ENCODE data around the gene MYO1E.
A peak's percentile ranks its signal among the peaks of the same experiment; 100 is the strongest.
"Not testable (repeated sequence)": the region's sequence is repeated elsewhere in the genome, so short reads cannot be mapped to it uniquely, and the experiment has no call there.

The MYO1E gene

DNA sequence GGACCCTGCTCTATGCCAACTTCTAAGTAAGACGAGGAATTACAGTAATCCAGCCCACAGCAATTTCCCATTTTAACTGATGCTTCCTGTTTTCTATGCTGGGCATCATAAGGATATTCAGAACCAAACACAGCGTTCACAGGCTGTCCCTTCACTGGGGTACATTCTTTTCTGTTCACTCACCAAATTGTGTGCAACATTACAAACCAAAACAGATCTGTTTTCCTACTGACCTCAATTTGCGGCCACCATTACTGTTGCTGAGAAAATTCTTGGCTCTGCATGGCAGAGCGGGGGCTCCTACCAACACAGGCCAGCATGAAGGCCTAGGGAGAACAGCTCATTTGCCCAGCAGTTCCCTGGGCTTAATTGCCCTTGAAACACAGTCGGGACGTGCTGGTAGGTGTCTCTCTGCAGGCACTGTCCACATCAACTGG is 76.5 kb downstream of the MYO1E start:
- Histone ChIP-seq H3K4me3 (no peak overlapping the region), H3K36me3 (replicated peaks) (no peaks in the 10 kb centered on the region), H3K4me1 (peaks cover 17% of the 10 kb centered on the region), H3K27me3 (ENCODE audit: low read depth) (no peaks in the 10 kb centered on the region), H3K9me3 (no peaks in the 10 kb centered on the region; the same call in 1 of the 2 replicates)
- in situ Hi-C loops (cut with MboI; ENCODE audit: low sequenced_read_pairs), result no loop called here
- no peak for DNase-seq (ENCODE audit: low spot score in 2 of 2)

DNA sequence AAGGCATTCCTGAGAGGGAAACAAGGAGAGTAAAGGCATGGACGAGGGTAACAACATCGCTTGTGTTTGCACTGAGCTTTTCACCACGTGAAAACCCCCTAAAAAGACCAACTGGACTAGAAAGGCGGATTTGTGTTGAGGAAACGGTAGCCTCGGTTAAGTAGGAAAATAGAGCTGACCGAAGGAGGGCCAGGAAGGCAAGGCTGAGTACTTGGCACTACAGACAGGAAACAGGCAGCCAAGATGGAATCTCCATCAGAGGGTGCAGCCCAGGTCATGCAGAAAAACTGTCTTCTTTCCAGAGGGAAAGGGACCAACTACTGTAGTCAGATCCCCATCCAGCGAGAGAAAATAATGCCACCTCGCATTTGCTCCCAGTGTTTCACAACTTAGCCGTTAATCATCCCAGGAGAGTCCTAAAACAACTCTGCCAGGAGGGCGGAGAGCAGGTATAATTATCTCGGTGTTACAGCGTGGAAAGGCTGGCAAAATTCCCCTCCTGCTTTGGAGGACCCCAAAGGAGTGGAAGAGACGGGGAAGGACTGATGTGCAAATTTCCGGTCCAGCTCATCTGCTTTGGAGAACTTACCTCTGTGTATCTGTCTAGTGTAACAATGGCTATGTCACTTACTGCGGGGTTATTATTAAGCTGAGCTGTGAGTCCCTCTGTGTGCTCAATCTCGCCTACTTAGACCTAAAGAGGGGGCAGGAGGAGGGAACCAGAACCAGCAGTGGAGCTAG is 77.2 kb downstream of the MYO1E start:
- in situ Hi-C loops (cut with MboI; ENCODE audit: low sequenced_read_pairs), result no loop called here
- no peak for DNase-seq (ENCODE audit: low spot score in 2 of 2)
- H3K4me1 ChIP-seq, result peaks cover 17% of the 10 kb centered on the region

DNA sequence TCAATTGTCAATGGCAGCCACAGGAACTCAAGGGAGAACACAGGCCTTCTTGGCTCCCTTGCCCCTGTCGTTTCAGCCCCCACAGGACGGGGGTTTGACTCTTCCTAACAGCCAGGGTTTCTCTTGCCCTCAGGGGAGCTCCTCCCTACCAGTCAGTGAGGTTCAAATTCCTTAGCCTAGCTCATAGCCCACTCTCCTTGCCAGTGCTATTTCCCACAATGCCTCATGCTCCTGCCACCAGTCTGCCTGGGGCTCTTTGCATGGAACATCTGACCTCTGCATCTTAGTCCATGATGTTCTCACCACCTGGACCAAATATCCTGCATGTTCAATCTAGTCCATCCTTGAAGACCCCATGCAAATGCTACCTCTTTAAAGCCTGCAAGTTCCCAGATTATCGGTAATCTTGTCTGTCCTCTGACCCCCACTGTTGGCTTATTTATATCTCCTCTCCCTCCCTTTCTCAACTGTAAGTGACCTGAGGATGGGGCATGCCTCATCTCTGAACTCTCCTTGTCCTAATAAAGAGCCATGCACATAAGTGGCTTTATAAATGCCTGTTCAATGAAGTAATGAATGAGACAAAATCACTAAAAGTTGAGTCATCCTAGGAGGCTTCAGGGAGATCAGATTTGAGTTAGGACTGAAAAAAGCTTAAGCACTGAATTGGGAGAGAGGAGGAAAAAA is 78.0 kb downstream of the MYO1E start:
- peaks cover 17% of the 10 kb centered on the region for H3K4me1 ChIP-seq
- H3K4me3 ChIP-seq, result no peak overlapping the region

More for the DNA sequence above, 77.2 kb downstream of the MYO1E start:
- no peaks in the 10 kb centered on the region; the same call in 1 of the 2 replicates for H3K9me3 ChIP-seq
- no peaks in the 10 kb centered on the region for H3K36me3 ChIP-seq (replicated peaks)
- no peak overlapping the region for H3K4me3 ChIP-seq
- H3K27me3 ChIP-seq (ENCODE audit: low read depth), result no peaks in the 10 kb centered on the region

DNA sequence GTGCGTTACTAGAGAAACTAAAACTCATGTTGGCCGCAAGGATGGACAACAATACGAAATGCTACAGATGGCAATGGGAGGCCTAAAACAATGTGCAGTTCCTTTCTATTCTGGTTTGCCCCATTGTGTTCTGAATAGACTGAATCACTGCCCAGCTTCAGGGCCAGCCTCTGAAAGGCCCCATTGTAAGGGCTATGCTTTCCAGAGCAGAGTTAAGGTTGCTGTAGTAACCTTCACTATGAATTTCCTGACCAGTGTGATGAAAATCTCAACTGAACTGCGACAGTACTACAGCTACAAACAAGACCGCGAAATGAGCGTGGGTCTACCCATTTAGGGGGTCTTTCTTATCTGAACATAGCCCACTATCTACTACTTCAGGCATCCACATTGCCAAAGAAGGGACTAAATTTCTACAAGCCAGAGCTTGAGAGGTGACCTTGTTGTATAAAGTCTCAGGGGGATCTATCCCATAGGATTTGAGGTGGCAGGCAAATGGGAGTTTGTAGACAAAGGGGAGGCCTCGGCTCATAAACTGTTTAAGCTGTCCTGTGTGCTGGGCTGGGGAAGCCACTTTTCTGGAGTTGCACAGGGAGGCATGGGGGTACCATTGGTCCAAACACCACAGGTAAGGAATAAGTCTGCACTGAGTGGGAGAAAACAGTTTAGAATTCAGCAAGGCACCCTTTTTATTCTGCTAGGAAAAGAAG is 80.1 kb downstream of the MYO1E start:
- in situ Hi-C loops (cut with MboI; ENCODE audit: low sequenced_read_pairs), result no loop called here
- no peak overlapping the region for H3K4me3 ChIP-seq
- H3K27me3 ChIP-seq (ENCODE audit: low read depth), result no peaks in the 10 kb centered on the region
- H3K9me3 ChIP-seq, result no peaks in the 10 kb centered on the region
- no peaks in the 10 kb centered on the region for H3K36me3 ChIP-seq (replicated peaks)
- peaks cover 17% of the 10 kb centered on the region for H3K4me1 ChIP-seq
- peak; percentile 70 to 82 for DNase-seq (ENCODE audit: low spot score in 2 of 2)

More for the DNA sequence above, 78.0 kb downstream of the MYO1E start:
- Histone ChIP-seq H3K36me3 (replicated peaks) (no peaks in the 10 kb centered on the region), H3K9me3 (no peaks in the 10 kb centered on the region; the same call in 1 of the 2 replicates), H3K27me3 (ENCODE audit: low read depth) (no peaks in the 10 kb centered on the region)
- DNase-seq (ENCODE audit: low spot score in 2 of 2), result no peak
- in situ Hi-C loops (cut with MboI; ENCODE audit: low sequenced_read_pairs), result no loop called here

DNA sequence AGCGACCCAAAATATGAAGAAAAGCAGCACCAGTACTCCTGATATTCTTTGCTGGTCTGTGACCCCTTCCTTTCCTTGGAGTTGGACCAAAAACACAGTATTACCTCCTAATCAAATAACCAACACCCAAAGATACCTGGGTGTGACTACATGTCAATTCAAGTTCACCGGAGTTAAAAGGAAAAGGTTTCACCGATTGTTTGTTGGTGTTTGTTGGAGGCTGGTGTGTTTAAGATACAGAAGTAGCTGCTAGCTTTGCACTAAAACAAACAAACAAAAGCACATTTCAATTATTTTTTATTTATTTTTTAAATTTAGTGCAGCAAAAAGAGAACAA is 81.5 kb downstream of the MYO1E start:
- Histone ChIP-seq H3K27me3 (ENCODE audit: low read depth) (no peaks in the 10 kb centered on the region), H3K4me1 (peaks cover 17% of the 10 kb centered on the region), H3K36me3 (replicated peaks) (no peaks in the 10 kb centered on the region), H3K9me3 (no peaks in the 10 kb centered on the region), H3K4me3 (no peak overlapping the region)
- in situ Hi-C loops (cut with MboI; ENCODE audit: low sequenced_read_pairs), result no loop called here
- no peak for DNase-seq (ENCODE audit: low spot score in 2 of 2)

DNA sequence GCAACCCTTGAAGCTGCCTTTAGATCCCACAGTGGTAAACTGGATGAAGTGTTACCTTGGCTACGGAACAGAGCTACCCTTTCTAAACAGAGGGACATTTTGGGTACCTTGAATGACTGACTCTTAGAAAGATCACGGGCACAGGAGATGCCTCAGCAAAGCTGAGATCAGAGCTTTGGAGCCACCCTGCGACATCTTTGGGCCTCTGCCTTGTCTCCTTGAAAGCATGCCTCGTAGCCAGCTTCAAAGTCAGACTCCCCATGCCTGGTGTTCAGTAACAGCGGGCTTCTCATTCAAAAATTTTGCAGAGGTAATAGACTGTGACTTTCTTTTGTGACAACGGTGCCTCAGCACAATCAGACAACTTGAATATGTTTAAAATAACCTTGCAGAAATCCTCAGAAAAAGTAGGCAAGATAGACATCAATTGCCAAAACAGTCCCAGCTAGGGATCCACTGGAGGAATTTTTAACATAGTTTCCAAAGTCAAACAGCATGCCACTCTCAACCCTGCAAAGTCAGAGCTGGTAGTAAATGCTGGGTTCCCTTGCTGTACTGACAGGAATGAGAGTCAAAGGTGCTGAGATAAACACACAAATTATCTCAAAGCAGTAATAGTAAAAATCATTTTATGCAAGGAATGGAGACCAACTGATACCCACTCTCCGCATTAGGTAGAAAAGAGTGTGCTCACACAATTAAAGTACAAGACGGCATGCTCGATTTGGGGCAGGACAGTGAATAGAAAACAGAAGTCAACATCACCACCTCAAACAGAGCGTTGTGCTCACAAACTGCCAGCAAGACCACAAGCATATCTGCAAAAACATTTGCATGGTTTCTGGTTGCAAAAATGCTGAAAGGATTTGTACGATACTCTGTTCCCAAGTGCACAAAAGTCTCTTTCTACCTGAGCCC is 82.1 kb downstream of the MYO1E start:
- peaks cover 17% of the 10 kb centered on the region for H3K4me1 ChIP-seq
- no peaks in the 10 kb centered on the region for H3K9me3 ChIP-seq
- no peak overlapping the region for H3K4me3 ChIP-seq
- H3K36me3 ChIP-seq (replicated peaks), result no peaks in the 10 kb centered on the region
- no peaks in the 10 kb centered on the region for H3K27me3 ChIP-seq (ENCODE audit: low read depth)
- DNase-seq (ENCODE audit: low spot score in 2 of 2), result no peak
- in situ Hi-C loops (cut with MboI; ENCODE audit: low sequenced_read_pairs), result no loop called here

DNA sequence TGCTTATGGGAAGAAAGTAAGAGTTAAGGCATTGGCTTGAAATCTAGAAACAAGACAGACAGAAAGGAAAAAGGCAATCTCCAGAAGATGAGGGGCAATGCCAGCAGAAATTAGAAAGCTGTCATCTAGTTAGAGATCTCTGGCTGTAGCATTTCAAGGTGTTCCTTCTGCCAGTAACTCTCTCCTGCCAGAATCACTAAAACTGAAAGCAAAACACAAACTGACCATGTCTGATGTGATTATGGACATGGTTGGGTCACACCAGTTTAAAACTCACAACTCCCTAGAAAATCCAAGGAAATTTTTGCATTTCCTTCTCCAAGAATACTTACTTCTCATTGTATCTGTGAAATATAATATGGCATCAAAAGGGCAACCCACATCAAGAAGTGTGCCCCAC is 83.1 kb downstream of the MYO1E start:
- in situ Hi-C loops (cut with MboI; ENCODE audit: low sequenced_read_pairs), result no loop called here
- H3K9me3 ChIP-seq, result no peaks in the 10 kb centered on the region
- no peaks in the 10 kb centered on the region for H3K36me3 ChIP-seq (replicated peaks)
- no peaks in the 10 kb centered on the region for H3K27me3 ChIP-seq (ENCODE audit: low read depth)
- no peak for DNase-seq (ENCODE audit: low spot score in 2 of 2)
- H3K4me1 ChIP-seq, result peaks cover 17% of the 10 kb centered on the region
- no peak overlapping the region for H3K4me3 ChIP-seq

DNA sequence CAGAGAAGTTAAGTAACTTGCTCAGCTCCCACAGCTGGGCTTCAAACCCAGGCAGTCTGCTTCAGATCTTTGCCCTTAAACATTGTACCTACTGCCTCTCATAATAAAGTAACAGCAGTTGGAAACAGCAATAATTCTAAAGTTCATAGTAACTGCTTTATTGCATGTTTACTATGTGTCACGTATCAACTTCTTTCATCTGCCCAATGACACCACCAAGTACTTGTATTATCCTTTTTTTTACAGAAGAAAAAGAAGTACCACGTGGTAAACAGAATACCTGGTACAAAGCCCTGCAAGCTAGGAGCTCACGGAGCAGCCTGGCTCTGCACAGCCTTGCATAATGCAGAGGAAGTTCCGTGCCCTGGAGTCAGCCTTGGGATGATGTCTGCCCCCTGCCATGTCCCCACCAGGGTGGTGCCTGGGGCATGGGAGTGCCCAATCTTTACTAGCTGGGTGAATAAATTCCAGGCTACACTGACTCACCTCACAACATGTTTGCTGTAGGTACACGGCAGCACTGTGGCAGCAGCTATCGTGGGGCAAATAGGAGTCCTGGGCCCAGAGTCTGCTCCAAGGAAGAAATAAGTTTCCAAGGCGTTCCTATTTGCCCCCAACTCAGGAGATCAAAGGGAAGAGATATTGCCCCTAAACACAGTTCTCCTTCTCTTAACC is 88.8 kb downstream of the MYO1E start:
- no peak for DNase-seq (ENCODE audit: low spot score in 2 of 2)
- no peaks in the 10 kb centered on the region for H3K36me3 ChIP-seq (replicated peaks)
- H3K4me3 ChIP-seq, result no peak overlapping the region
- no peaks in the 10 kb centered on the region for H3K9me3 ChIP-seq
- no peaks in the 10 kb centered on the region for H3K4me1 ChIP-seq
- H3K27me3 ChIP-seq (ENCODE audit: low read depth), result no peaks in the 10 kb centered on the region
- in situ Hi-C loops (cut with MboI; ENCODE audit: low sequenced_read_pairs), result no loop called here

DNA sequence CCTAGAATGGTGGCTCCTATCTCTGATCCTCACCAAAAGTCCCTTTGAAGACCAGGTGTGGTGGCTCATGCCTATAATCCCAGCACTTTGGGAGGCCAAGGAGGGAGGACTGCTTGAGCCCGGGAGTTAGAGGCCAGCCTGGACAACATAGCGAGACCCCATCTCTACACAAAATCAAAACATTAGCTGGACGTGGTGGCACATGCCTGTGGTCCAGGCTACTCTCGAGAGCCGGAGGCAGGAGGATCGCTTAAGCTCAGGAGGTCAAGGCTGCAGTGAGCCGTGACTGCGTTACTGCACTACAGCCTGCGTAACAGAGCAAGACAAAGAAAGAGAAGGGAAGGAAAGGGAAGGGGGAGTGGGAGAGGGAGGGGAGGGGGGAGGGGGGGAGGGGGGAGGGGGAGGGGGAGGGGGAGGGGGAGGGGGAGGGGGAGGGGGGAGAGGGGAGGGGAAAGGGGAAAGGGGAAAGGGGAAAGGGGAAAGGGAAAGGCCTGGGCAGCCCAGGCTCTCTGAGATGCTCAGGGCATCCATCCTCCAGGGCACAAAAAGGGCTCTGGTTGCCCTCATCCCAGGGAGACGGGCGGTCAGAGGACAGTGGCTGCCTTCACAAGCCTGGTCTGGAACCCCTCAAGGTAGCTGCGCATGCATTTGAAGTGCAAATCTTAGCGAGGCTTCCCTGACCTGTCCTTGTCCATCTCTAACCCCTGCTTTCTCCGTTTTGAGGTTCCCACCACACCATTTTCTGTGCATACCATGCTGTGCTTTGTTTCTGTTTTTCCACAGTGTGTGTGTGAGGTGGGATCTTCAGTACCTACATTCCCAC is 89.9 kb downstream of the MYO1E start:
- Histone ChIP-seq H3K4me3 (no peak overlapping the region), H3K36me3 (replicated peaks) (no peaks in the 10 kb centered on the region)
- in situ Hi-C loops (cut with MboI; ENCODE audit: low sequenced_read_pairs), result no loop called here

DNA sequence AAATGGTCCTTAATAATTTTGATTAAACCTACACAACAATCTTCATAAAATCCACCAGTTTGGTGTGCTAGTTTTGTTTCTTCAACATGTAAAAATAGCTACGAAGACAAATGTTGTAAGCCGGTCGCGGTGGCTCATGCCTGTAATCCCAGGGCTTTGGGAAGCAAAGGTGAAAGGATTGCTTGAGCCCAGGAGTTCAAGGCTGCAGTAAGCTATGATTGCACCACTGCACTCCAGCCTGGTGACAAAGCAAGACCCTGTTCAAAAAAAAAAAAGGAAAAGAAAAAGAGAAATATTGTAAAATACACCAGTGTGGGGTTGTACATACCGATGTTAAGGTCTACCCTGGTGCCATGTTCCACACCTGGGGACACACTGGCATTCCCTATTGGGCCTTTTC is 91.0 kb downstream of the MYO1E start:
- H3K36me3 ChIP-seq (replicated peaks), result no peaks in the 10 kb centered on the region
- no peaks in the 10 kb centered on the region for H3K4me1 ChIP-seq
- DNase-seq (ENCODE audit: low spot score in 2 of 2), result no peak
- no peaks in the 10 kb centered on the region for H3K27me3 ChIP-seq (ENCODE audit: low read depth)
- no peak overlapping the region for H3K4me3 ChIP-seq
- H3K9me3 ChIP-seq, result no peaks in the 10 kb centered on the region
- in situ Hi-C loops (cut with MboI; ENCODE audit: low sequenced_read_pairs), result no loop called here

More for the DNA sequence above, 89.9 kb downstream of the MYO1E start:
- no peak for DNase-seq (ENCODE audit: low spot score in 2 of 2)
- Histone ChIP-seq H3K27me3 (ENCODE audit: low read depth) (no peaks in the 10 kb centered on the region), H3K9me3 (no peaks in the 10 kb centered on the region), H3K4me1 (no peaks in the 10 kb centered on the region)

DNA sequence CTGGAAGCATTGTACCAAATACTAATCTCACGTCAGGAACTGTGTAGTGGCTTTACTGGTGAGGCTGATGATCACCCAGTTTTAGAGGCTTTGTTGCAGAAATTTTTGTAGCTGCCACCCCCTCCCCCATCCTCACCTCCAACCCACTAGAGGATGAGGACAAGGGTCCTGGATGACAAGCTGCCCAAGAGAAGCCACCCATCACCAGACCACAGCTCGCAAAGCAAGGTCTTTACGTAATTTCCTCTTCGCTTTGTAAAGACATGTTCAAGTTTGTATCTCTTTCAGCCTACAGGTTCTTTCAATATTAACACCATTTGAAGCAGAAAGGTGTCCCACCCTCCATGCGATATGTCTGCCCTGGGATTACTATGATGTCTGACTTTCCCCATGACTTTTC is 91.8 kb downstream of the MYO1E start:
- no peaks in the 10 kb centered on the region for H3K9me3 ChIP-seq
- H3K4me1 ChIP-seq, result no peaks in the 10 kb centered on the region
- H3K27me3 ChIP-seq (ENCODE audit: low read depth), result no peaks in the 10 kb centered on the region
- no peaks in the 10 kb centered on the region for H3K36me3 ChIP-seq (replicated peaks)
- H3K4me3 ChIP-seq, result no peak overlapping the region
- in situ Hi-C loops (cut with MboI; ENCODE audit: low sequenced_read_pairs), result no loop called here
- DNase-seq (ENCODE audit: low spot score in 2 of 2), result no peak

DNA sequence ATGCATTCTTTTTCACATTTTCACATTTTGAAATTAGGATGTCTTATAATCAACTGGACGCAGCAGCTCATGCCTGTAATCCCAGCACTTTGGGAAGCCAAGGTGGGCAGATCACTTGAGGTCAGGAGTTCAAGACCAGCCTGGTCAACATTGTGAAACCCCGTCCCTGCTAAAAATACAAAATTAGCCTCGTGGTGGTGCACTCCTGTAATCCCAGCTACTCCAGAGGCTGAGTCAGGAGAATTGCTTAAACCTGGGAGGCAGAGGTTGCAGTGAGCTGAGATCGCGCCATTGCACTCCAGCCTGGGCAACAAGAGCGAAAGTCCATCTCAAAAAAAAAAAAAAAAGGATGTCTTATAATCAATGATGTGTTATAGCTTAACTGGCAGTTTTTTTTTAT is 92.4 kb downstream of the MYO1E start:
- H3K36me3 ChIP-seq (replicated peaks); H3K27me3 ChIP-seq (ENCODE audit: low read depth); DNase-seq (ENCODE audit: low spot score in 2 of 2); H3K4me1 ChIP-seq; H3K9me3 ChIP-seq; in situ Hi-C loops (cut with MboI; ENCODE audit: low sequenced_read_pairs); H3K4me3 ChIP-seq: not testable (repeated sequence)

Measured in HAP-1 (cell line).